Medulla oblongata (tissue), 1 donor: ENCODE data around the gene NUP42.

Experiments used
- DNase-seq: peaks from one replicate; pipeline ENCODE4 v3.0.0-alpha.2; 2015; ENCODE audit errors: extremely low spot score

Gene NUP42

DNA sequence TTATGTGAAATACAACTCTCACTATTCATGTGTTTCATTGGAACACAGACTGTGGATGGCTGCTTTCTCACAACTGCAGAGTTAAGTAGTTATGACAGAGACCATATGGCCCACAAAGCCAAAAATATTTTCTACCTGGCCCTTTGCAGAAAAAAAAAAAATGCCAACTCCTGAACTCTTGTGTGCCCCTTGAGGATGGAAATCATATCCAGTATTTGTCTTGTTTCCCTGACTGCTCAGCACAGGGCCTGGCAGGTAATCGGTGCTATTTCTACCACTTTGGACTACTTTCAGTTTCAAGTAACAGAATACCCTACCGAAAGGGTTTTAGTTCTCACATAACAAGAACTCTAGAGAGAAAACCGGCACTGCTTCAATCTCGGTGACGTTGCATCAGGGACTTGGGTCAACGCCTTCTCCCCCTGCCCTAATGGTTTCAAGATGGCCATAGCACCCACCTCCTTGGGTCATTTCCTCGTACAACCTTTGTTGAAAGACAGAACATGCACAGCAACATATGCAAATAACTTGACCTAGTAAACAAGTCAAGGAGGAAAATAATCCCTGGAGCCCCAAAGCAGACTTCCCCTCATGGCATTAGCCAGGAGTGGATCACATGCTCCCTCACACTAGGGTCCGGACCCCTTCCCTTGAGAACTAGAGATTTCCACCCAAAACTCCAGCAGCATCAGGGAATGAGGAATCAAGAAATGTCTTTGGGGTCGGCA is 52.9 kb downstream of the NUP42 start:
- no peak for DNase-seq

GRCh38 chr7:23235813-23236221 is 54.0 kb downstream of the NUP42 start:
- no peak for DNase-seq

DNA sequence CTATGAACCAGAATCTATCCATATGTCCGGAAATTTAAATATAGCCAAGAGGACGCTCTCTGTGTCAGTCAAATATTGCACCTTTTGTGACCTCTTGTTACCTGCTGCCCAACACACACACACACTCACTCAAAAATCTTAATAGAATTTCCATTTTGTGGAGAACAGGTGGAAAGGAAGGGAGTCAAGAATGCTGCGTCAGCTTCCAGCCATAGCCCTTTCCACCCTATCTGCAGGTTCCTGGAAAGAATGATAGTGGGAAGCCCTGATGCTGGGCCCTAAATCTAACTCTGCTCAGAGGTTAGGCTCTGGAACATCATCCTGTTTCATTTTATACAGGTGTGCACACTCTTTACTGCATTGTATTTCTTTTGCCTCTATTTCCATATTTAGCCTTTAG is 55.2 kb downstream of the NUP42 start:
- no peak for DNase-seq

- no peak for DNase-seq
Observed at GRCh38 chr7:23238983-23239652, 57.3 kb downstream of the NUP42 start.

DNA sequence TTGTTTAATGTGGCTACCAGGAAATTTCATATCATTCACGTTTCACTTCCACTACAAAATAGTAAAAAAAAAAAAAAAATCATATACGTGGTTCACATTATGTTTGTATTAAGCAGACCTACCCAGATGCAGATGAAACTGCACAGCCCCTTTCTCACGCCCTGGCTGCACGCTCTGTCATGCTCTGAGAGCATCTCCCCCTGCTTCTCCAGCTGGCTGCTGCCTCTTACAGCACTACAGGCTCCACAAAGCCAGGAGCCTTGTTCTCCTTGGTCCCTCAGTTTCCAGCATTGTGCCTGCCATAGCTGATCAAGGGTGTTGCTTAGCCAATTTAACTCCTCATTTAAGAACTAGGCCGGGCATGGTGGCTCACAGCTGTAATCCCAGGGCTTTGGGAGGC is 57.9 kb downstream of the NUP42 start:
- no peak for DNase-seq

- DNase-seq: no peak
Observed at GRCh38 chr7:23242321-23242720, 60.5 kb downstream of the NUP42 start.

DNA sequence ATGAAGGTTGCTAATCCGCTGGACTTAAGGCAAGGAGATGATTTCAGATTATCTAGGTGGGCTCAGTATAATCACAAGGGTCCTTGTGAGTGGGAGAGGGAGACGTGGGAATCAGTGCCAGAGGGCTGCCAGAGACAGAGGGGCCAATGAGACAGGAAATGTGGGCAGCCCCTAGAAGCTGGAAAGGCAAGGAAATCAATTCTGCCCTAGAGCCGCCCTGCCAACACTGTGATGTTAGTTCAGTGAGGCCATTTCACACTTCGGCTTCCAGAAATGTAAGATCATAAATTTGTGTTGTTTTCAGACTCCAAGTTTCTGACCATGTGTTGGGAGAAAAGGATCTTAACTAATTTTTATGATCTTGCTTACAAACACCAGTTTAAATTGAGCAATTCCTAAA is 61.1 kb downstream of the NUP42 start:
- DNase-seq: no peak

- DNase-seq: peak; percentile 51
Observed at GRCh38 chr7:23246555-23246954, 64.7 kb downstream of the NUP42 start, which contains the start of gene GPNMB. Gene GPNMB, plus strand, starts transcription at chr7:23246775. Its CDS starts 83 bp downstream, at chr7:23246858.

- peak; percentile 16 for DNase-seq
Observed at GRCh38 chr7:23247046-23247602, 65.3 kb downstream of the NUP42 start.

DNA sequence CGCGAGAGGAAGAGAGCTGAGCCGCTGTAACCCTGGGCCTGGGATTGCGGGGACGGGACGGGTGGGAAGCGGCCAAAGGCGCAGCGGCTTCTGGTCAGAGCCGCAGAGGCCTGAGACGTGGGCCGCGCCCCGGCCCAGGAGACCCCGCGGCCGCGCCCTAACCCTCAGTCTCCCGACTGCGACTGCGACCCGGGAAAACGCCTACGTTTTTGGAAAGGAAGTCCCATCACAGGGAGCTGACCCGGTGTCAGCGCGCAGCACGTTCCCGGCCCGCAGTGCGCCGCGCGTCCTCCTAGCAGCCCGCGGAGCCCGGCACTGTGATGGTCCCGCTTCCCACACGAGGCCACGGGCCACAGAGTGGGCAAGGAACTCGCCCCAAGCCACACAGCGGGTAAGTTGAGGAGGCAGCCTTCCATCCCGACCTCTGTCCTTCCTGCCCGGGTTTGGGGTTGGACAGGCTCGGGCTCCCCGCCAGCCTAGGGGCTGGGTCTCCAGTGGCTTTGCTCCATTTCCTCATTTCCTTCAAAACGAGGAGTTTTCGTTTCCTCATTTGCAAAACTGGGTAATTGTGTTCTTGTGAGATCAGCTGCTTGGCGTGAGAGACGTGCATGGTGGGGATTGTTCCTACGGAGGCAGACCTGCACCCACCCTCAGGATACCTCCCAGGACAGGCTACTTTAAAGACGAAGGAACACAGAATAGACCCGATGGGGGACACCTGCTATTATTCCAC is 65.9 kb downstream of the NUP42 start:
- DNase-seq: peak; percentile 80

DNA sequence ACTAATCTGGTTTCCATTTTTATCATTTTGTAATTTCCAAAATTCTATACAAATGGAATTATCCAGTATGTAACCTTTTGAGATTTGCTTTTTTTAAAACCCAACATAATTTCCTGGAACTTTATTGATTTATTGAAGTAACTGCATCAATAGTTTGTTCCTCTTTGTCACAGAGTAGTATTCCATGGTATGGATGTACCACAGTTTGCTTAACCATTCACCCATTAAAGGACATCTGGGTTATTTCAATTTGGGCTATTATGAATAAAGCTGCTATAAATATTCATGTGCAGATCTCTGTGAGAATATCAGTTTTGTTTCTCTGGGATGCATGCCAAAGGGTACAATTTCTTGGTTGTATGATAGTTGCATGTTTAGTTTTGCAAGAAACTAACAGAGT is 67.6 kb downstream of the NUP42 start:
- DNase-seq: no peak
